ENCODE results near the gene GATM.
"Not testable (repeated sequence)": the region's sequence is repeated elsewhere in the genome, so short reads cannot be mapped to it uniquely, and the experiment has no call there.

Gene GATM

GRCh38 chr15:45371546-45371945 is 6.8 kb downstream of the GATM start:
- Histone ChIP-seq H3K27me3 (ENCODE audit: control insufficient read depth, insufficient read depth, low read length) (peaks cover 13% of the 10 kb centered on the region), H3K4me3 (ENCODE audit: low read depth, low read length) (no peak overlapping the region), H3K9ac (ENCODE audit: low read length) (no peak overlapping the region), H3K36me3 (ENCODE audit: control insufficient read depth, insufficient read depth, low read length) (no peaks in the 10 kb centered on the region), H3K27ac (ENCODE audit: low read depth, low read length) (no peak overlapping the region), H3K4me1 (ENCODE audit: control insufficient read depth, insufficient read depth, low read length) (peaks cover 18% of the 10 kb centered on the region), H3K9me3 (ENCODE audit: control insufficient read depth, insufficient read depth, low read depth, low read length) (no peaks in the 10 kb centered on the region)

GRCh38 chr15:45370042-45370441 is 8.3 kb downstream of the GATM start:
- H3K27ac ChIP-seq (ENCODE audit: low read depth, low read length); H3K27me3 ChIP-seq (ENCODE audit: control insufficient read depth, insufficient read depth, low read length); H3K9ac ChIP-seq (ENCODE audit: low read length); H3K9me3 ChIP-seq (ENCODE audit: control insufficient read depth, insufficient read depth, low read depth, low read length); H3K4me3 ChIP-seq (ENCODE audit: low read depth, low read length); H3K36me3 ChIP-seq (ENCODE audit: control insufficient read depth, insufficient read depth, low read length): not testable (repeated sequence)
- peaks cover 10% of the 10 kb centered on the region for H3K4me1 ChIP-seq (ENCODE audit: control insufficient read depth, insufficient read depth, low read length)

GRCh38 chr15:45367222-45367621 is 11.1 kb downstream of the GATM start:
- not testable (repeated sequence) for H3K36me3 ChIP-seq (ENCODE audit: control insufficient read depth, insufficient read depth, low read length); H3K4me3 ChIP-seq (ENCODE audit: low read depth, low read length); H3K9ac ChIP-seq (ENCODE audit: low read length); H3K27ac ChIP-seq (ENCODE audit: low read depth, low read length); H3K4me1 ChIP-seq (ENCODE audit: control insufficient read depth, insufficient read depth, low read length); H3K27me3 ChIP-seq (ENCODE audit: control insufficient read depth, insufficient read depth, low read length); H3K9me3 ChIP-seq (ENCODE audit: control insufficient read depth, insufficient read depth, low read depth, low read length)

GRCh38 chr15:45364271-45364670 is 14.1 kb downstream of the GATM start:
- Histone ChIP-seq H3K4me3 (ENCODE audit: low read depth, low read length) (no peak overlapping the region), H3K27me3 (ENCODE audit: control insufficient read depth, insufficient read depth, low read length) (no peaks in the 10 kb centered on the region), H3K9ac (ENCODE audit: low read length) (no peak overlapping the region), H3K36me3 (ENCODE audit: control insufficient read depth, insufficient read depth, low read length) (peaks cover 7% of the 10 kb centered on the region; the same call in 1 of the 2 replicates), H3K9me3 (ENCODE audit: control insufficient read depth, insufficient read depth, low read depth, low read length) (no peaks in the 10 kb centered on the region), H3K4me1 (ENCODE audit: control insufficient read depth, insufficient read depth, low read length) (no peaks in the 10 kb centered on the region), H3K27ac (ENCODE audit: low read depth, low read length) (no peak overlapping the region)

- no peaks in the 10 kb centered on the region for H3K4me1 ChIP-seq (ENCODE audit: control insufficient read depth, insufficient read depth, low read length)
- no peak overlapping the region for H3K4me3 ChIP-seq (ENCODE audit: low read depth, low read length)
- peaks cover 7% of the 10 kb centered on the region; the same call in 1 of the 2 replicates for H3K36me3 ChIP-seq (ENCODE audit: control insufficient read depth, insufficient read depth, low read length)
- no peaks in the 10 kb centered on the region for H3K9me3 ChIP-seq (ENCODE audit: control insufficient read depth, insufficient read depth, low read depth, low read length)
- no peak overlapping the region for H3K9ac ChIP-seq (ENCODE audit: low read length)
- H3K27ac ChIP-seq (ENCODE audit: low read depth, low read length) = no peak overlapping the region
- no peaks in the 10 kb centered on the region for H3K27me3 ChIP-seq (ENCODE audit: control insufficient read depth, insufficient read depth, low read length)
Measured at GRCh38 chr15:45363801-45364200, 14.5 kb downstream of the GATM start.

GRCh38 chr15:45363334-45363733 is 15.0 kb downstream of the GATM start:
- Histone ChIP-seq H3K9me3 (ENCODE audit: control insufficient read depth, insufficient read depth, low read depth, low read length) (no peaks in the 10 kb centered on the region), H3K36me3 (ENCODE audit: control insufficient read depth, insufficient read depth, low read length) (peaks cover 7% of the 10 kb centered on the region; the same call in 1 of the 2 replicates), H3K27me3 (ENCODE audit: control insufficient read depth, insufficient read depth, low read length) (no peaks in the 10 kb centered on the region), H3K27ac (ENCODE audit: low read depth, low read length) (no peak overlapping the region), H3K9ac (ENCODE audit: low read length) (no peak overlapping the region), H3K4me3 (ENCODE audit: low read depth, low read length) (no peak overlapping the region), H3K4me1 (ENCODE audit: control insufficient read depth, insufficient read depth, low read length) (no peaks in the 10 kb centered on the region)

- Histone ChIP-seq H3K27ac (ENCODE audit: low read depth, low read length) (no peak overlapping the region), H3K36me3 (ENCODE audit: control insufficient read depth, insufficient read depth, low read length) (peaks cover 7% of the 10 kb centered on the region; the same call in 1 of the 2 replicates), H3K9ac (ENCODE audit: low read length) (no peak overlapping the region), H3K27me3 (ENCODE audit: control insufficient read depth, insufficient read depth, low read length) (no peaks in the 10 kb centered on the region), H3K4me3 (ENCODE audit: low read depth, low read length) (no peak overlapping the region), H3K4me1 (ENCODE audit: control insufficient read depth, insufficient read depth, low read length) (no peaks in the 10 kb centered on the region), H3K9me3 (ENCODE audit: control insufficient read depth, insufficient read depth, low read depth, low read length) (no peaks in the 10 kb centered on the region)
Measured at GRCh38 chr15:45362419-45362818, 15.9 kb downstream of the GATM start.

- no peaks in the 10 kb centered on the region for H3K4me1 ChIP-seq (ENCODE audit: control insufficient read depth, insufficient read depth, low read length)
- H3K27me3 ChIP-seq (ENCODE audit: control insufficient read depth, insufficient read depth, low read length) = no peaks in the 10 kb centered on the region
- H3K9me3 ChIP-seq (ENCODE audit: control insufficient read depth, insufficient read depth, low read depth, low read length) = no peaks in the 10 kb centered on the region
- peaks cover 7% of the 10 kb centered on the region; the same call in 1 of the 2 replicates for H3K36me3 ChIP-seq (ENCODE audit: control insufficient read depth, insufficient read depth, low read length)
- H3K4me3 ChIP-seq (ENCODE audit: low read depth, low read length) = no peak overlapping the region
- H3K27ac ChIP-seq (ENCODE audit: low read depth, low read length) = no peak overlapping the region
- no peak overlapping the region for H3K9ac ChIP-seq (ENCODE audit: low read length)
Measured at GRCh38 chr15:45361878-45362277, 16.5 kb downstream of the GATM start.

- Histone ChIP-seq H3K36me3 (ENCODE audit: control insufficient read depth, insufficient read depth, low read length) (no peaks in the 10 kb centered on the region), H3K27ac (ENCODE audit: low read depth, low read length) (no peak overlapping the region), H3K9me3 (ENCODE audit: control insufficient read depth, insufficient read depth, low read depth, low read length) (no peaks in the 10 kb centered on the region), H3K27me3 (ENCODE audit: control insufficient read depth, insufficient read depth, low read length) (no peaks in the 10 kb centered on the region), H3K9ac (ENCODE audit: low read length) (no peak overlapping the region), H3K4me1 (ENCODE audit: control insufficient read depth, insufficient read depth, low read length) (no peaks in the 10 kb centered on the region), H3K4me3 (ENCODE audit: low read depth, low read length) (no peak overlapping the region)
Measured at GRCh38 chr15:45355860-45356259, 22.5 kb downstream of the GATM start.

GRCh38 chr15:45354711-45355110 is 23.6 kb downstream of the GATM start:
- no peak overlapping the region for H3K4me3 ChIP-seq (ENCODE audit: low read depth, low read length)
- H3K27ac ChIP-seq (ENCODE audit: low read depth, low read length) = no peak overlapping the region
- H3K9ac ChIP-seq (ENCODE audit: low read length) = no peak overlapping the region
- H3K36me3 ChIP-seq (ENCODE audit: control insufficient read depth, insufficient read depth, low read length) = no peaks in the 10 kb centered on the region
- H3K4me1 ChIP-seq (ENCODE audit: control insufficient read depth, insufficient read depth, low read length) = no peaks in the 10 kb centered on the region
- no peaks in the 10 kb centered on the region for H3K27me3 ChIP-seq (ENCODE audit: control insufficient read depth, insufficient read depth, low read length)
- no peaks in the 10 kb centered on the region for H3K9me3 ChIP-seq (ENCODE audit: control insufficient read depth, insufficient read depth, low read depth, low read length)

GRCh38 chr15:45351227-45351626 is 27.1 kb downstream of the GATM start:
- H3K27ac ChIP-seq (ENCODE audit: low read depth, low read length) = no peak overlapping the region
- peaks cover 4% of the 10 kb centered on the region; the same call in 1 of the 2 replicates for H3K27me3 ChIP-seq (ENCODE audit: control insufficient read depth, insufficient read depth, low read length)

GRCh38 chr15:45349623-45350022 is 28.7 kb downstream of the GATM start:
- H3K27me3 ChIP-seq (ENCODE audit: control insufficient read depth, insufficient read depth, low read length) = peaks cover 4% of the 10 kb centered on the region; the same call in 1 of the 2 replicates
- H3K36me3 ChIP-seq (ENCODE audit: control insufficient read depth, insufficient read depth, low read length) = no peaks in the 10 kb centered on the region
- H3K4me1 ChIP-seq (ENCODE audit: control insufficient read depth, insufficient read depth, low read length) = peaks cover 7% of the 10 kb centered on the region; the same call in 1 of the 2 replicates
- H3K27ac ChIP-seq (ENCODE audit: low read depth, low read length) = no peak overlapping the region
- H3K9me3 ChIP-seq (ENCODE audit: control insufficient read depth, insufficient read depth, low read depth, low read length) = no peaks in the 10 kb centered on the region
- no peak overlapping the region for H3K4me3 ChIP-seq (ENCODE audit: low read depth, low read length)
- no peak overlapping the region for H3K9ac ChIP-seq (ENCODE audit: low read length)

More at GRCh38 chr15:45351227-45351626, 27.1 kb downstream of the GATM start:
- no peak overlapping the region for H3K9ac ChIP-seq (ENCODE audit: low read length)
- no peak overlapping the region for H3K4me3 ChIP-seq (ENCODE audit: low read depth, low read length)
- H3K4me1 ChIP-seq (ENCODE audit: control insufficient read depth, insufficient read depth, low read length) = peaks cover 7% of the 10 kb centered on the region; the same call in 1 of the 2 replicates
- no peaks in the 10 kb centered on the region for H3K9me3 ChIP-seq (ENCODE audit: control insufficient read depth, insufficient read depth, low read depth, low read length)
- no peaks in the 10 kb centered on the region for H3K36me3 ChIP-seq (ENCODE audit: control insufficient read depth, insufficient read depth, low read length)
